IPS DF 4.7 (cell line): Measurements from ENCODE around the gene CD160.
"Not testable (repeated sequence)": the region's sequence is repeated elsewhere in the genome, so short reads cannot be mapped to it uniquely, and the experiment has no call there.

ENCODE experiments used
- DNase-seq: peaks from one replicate; pipeline ENCODE4 v3.0.0-alpha.2; 2013; ENCODE audit warnings: low spot score; ENCODE audit errors: extremely low read depth

Gene CD160, protein sequence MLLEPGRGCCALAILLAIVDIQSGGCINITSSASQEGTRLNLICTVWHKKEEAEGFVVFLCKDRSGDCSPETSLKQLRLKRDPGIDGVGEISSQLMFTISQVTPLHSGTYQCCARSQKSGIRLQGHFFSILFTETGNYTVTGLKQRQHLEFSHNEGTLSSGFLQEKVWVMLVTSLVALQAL

DNA sequence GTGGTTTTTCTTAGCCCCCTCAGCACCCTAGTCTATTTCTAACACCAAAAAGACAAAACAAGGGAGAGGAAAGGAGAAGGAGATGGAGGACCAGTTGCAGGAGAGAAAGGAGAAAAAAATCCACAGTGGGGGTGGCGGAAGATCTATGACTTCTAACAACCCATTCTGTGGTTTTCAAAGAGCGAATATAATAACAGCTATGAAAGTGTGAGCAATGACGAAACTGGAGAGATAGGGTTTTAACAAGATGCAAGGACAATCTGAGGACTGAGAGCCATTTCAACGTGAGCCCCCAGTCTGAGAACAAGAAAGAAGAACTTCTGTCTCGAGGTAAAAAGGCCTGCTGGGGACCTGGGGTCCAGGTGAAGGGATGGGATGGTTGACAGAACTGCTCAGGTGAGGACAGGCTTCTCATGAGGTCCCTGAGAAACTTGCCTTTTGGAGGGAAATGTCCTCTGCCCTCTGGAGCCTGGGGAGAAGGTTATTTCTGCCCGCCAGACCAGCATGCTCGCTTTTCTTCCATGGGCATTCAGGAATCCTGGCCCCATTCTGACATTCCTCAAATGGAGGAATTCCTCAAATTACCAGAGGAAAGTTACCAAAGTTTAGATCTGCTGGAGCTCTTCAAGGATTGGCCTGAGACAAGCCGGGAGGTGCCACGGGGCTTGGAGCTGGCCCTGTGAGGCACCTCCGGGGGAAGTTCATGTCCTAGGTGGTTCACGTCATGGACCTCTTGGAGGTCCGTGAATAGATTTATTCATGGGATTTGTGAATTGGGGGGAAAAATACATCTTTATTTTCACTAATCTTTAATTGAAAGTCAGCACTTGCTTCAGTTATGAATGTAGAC, at the start of gene CD160:
CD160 (plus strand) TSS at position 270 of the 850 bp plus-strand sequence. CDS start 8,829 bp downstream, outside the sequence.
- no peak for DNase-seq

DNA sequence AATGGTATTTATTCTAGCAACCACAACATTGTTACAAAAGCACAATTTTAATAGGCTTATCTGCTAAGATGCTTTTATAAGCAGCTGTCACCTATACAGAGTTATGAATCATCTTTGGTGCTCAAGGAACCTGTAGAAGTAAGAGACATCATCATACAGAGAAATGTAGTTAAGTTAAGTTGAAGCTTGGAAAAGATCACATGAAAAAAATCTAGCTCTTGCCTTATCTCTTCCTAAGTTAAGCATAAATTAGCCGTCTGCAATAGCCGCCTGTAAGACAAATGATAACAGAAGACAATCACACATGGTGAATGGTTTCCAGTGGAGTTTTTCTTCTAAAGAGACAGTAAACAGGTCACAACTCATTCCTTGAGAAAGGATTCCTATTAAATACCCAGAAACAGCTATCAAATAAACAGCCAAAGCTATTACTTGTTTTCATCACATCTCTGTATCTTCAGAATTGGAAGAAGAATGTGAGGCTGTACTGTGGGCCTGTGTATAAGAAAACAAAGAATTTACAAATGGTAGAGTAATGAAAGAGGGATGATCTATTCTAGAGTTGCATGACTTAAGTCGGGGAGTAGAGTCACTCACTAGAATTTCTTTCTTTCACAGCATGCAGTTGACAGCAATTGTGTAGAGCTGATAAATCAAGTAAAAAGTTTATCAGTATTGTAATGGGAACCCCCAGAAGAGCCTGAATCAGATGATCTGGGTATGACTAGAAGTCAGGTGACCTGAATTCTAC, 48.1 kb upstream of the CD160 start:
- not testable (repeated sequence) for DNase-seq

DNA sequence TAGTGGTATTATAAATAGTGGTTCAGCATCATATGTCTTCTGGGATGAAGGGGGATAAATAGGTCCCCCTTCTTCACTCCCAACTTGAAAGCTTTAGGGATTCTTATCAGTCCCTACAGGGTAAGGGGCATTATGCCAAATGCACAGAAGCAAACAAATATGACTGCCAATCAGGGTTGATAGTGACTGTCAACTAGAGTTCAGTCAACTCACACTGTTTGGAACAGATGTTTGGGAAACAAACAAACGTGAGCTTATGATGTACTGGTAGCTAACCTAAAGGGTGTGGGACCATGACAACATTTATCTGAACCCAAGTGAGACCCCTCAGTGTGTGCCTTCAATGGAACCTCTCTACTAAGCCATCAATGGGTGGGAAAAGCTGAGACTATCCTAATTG, 46.1 kb upstream of the CD160 start:
- not testable (repeated sequence) for DNase-seq

DNA sequence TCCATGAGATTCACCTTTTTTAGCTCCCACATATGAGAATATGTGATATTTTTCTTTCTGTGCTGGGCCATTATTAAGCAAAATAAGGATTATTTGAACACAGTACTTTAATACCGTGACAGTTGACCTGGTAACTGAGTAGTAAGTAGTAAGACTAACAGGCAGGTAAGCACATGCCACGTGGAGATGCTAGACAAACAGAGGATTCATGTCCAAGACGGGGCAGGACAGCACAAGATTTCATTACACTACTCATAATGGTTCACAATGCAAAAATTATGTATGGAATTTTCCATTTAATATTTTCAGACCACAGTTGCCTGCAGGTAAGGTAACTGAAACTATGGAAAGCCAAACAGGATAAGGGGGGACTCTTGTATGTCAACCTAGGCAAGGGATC, 34.4 kb upstream of the CD160 start:
- not testable (repeated sequence) for DNase-seq

DNA sequence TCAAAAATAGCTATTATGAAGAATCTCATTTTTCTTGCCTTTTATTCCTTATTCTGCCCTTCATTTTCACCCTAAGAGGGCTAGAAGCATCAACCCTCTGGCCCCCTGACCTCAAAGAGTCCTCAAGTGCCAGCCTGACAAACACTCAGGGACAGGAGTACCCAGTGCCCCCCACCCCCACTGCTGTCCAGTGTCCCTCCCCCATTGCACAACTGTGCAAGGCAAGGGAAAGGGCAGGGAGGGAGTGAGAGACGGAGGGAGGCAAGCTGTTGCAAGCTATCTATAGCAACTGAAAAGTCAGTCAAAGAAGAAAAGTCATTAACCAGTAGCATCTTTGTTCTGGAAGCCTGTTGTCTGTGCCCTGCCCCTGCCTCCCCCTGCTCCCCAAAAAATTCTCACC, 33.2 kb upstream of the CD160 start:
- not testable (repeated sequence) for DNase-seq

DNA sequence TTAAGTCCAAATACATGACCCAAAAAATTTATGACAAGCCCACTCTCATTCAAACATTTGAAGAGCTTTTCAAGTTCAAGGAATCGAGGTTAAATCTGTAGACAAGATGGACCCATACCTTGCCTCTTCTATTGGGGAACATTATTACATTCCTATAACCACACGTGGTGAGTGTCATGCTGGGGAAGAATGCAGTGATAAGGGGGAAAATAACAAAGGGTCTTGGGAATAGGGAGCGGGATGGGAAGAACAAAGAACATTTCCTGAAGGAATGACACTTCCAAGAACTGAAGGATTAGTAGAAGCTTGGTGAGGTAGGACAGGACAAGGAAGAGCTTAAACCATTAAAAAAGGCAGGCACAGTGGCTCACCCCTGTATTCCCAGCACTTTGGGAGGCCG, 31.0 kb upstream of the CD160 start:
- DNase-seq: no peak

DNA sequence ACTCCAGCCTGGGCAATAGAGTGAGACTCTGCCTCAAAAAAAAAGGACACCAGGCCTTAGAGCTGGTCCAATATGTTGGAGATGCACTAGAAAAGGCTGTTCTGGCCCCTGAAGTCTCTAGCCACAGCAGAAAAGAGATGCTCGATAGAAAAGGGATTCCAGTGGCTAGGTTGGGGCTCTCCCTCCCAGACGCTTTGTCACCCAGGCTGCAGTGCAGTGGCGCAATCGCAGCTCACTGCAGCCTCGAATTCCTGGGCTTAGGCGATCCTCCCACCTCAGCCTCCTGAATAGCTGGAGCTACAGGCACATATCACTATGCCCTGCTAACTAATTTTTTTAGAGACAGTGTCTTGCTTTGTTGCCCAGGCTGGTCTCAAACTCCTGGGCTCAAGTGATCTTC, 30.4 kb upstream of the CD160 start:
- DNase-seq: no peak

DNA sequence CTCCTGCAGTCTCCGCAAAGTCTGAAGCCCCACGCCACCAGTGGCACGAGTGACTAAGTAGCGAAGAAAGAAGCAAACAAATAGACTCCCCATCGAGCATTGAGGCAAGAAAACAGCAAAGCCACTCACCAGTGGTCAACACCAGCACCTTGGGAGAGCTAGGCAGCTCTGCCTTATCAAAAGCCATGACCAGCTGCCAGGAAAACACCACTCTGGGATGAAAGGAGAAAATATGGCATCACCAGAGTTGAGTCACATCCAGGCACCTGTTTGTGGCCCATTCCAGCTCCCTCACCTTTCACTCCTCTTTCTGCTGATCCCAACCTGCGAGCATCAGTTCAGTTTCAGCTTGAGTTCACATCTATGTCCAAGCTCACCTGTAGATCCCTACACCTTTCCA, 29.4 kb upstream of the CD160 start:
- DNase-seq: no peak

DNA sequence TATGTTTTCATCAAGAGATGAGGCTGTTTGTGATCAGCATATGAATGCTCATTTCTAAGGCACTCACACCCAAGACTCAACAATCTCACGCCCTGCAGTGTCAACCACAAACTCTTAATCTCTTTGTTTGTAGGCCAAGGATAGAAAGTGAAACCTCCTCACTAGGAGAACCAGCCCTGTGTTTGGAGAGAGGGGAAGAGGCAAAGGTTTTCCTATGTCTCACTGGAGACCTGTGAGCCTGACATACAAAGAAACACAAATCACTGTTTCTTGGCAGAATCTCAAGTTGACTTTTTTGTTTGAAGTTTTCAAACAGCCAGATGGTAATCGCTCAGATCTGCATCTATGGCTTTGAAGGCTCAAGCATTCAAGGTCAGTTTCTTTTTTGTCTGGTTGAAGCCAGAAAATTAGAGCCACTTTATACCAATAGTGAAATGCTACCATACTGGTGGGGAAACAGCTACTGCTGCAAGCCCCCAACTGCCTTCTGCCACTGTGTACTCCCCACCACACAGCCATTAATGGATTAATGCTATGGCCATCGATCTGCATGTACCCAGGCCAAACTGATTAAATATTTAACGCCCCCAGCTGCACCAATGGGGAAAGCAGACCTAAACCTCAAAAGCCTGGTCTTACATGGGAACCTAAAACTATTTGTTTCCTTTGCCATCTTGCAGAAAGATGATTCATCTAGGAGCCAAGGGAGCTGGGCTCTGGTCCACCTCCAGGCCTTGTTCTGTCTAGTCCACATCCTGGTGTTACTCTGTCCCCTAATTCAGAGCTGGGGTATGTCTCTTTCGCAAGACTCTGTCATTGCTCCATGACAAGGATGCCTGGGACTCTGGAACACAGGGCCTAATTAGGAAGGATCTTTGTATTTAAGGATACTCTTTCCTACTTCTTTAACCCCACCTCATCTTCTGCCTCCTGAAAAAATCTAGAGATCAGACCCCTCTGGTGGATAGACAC, 28.4 kb upstream of the CD160 start:
- DNase-seq: no peak

DNA sequence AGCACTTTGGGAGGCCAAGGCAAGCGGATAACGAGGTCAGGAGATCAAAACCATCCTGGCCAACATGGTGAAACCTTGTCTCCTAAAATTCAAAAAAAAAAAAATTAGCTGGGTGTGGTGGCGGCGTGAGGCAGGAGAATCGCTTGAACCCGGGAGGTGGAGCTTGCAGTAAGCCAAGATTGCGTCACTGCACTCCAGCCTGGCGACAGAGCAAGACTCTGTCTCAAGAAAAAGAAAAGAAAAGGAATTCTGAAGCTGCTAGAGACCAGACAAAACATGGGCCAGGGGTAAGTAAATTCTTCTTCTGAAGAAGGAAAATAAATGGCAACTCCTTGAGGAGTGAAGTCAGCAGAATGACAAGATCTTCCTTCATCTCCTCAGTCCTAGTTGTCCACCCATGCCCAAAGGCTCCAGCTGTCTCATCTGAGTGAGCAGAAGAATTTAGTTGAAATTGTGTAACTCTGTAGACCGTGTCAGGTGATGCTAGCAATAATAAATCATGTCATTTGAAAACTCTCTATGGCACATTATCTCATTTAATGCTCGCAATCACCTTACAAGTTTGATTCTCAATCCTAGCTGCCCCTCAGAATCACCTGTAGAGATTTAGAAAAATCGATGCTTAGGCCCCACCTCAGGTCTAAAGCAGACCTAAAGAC, 26.4 kb upstream of the CD160 start:
- DNase-seq: no peak

DNA sequence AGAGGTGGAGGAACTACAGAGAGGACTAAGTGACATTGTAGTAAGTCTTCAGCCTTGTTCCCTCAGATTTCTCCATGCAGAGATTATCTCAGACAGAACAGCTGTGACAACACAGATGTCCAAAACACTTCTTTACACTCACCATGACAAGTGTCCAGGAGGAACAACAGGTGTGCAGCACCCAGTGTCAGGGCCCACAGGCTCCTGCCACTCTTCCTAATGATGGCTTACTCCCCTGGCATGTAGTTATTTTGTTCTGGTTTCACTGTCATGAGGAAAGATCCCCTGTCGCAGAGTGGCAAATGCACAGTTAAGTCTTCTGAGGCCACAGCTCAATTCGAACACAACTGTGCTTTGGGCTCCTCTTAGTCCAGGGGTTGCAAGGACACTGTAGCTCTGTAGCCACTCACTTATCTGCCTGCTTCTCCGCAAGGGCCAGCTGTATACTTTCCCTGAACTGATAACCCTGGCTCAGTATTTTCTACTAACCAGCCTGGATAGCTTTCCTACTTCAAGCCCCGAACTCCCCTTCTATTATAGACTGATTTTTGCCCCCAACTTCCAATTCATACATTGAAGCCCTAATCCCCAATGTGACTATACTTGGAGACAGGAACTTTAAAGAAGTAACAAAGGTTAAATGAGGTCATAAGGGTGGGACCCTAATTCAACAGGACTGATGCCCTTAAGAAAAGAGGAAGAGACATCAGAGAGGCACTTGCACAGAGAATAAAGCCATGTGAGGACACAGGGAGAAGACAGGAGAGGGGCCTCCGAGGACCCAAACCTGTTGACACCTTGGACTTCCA, 23.3 kb upstream of the CD160 start:
- DNase-seq: no peak

DNA sequence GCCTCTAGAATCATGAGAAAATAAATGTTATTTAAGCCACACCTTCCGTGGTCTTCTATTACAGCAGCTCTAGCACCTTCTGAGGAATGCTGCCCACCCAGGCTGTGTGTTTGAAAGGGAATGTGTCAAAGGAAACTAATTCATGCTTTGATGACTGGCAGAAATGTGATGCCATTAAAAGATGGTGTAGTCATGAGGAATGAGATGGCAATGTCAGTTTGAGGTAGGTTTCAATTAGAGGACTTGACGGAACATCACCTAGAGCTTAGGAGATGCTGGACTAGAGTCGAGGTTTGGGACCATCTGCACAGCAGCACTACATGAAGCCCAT, 22.7 kb upstream of the CD160 start:
- DNase-seq: no peak

DNA sequence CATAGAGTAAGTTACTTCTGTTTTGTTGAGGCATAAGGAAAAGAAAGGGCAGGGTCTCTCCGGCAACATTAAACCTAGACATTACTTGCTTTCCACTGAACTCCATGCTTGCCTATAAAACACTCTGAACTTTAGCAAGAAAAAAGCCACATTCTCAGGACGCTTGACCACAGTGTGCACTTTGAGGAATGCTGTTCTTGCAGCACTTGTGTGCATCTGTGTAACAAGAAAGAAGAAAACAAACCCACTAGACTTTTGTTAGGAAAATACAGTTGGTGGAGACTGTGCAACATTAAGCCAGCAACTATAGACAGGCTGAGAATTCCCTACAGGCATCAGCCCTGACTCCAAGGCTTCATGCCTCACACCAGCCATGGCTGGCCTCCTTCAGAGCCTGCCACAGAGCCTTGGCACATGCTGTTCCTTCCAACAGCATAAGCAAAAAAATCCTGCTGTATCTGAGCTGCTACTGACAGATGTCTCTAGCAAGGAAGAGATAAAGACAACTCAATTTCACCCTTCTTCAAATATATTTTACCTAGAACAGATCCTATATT, 17.9 kb upstream of the CD160 start:
- DNase-seq: no peak

DNA sequence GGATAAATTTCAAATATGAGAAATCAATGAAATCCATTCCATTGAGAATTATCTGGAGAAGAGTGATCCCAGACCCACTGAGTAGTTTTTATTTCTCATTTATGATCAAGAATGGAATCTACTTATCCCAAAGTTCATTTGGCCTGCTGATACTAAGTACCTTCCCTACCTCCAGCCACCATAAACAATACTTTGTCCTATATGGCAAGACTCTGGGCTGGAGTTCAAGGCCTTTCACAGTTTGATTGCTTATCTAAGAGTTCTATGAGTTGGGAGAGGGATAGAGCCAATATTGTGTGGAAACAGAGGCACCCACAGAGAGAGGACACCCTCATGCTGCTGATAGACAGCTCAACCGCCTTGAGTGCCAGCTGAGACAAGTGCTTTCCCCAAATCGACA, 17.2 kb upstream of the CD160 start:
- no peak for DNase-seq

DNA sequence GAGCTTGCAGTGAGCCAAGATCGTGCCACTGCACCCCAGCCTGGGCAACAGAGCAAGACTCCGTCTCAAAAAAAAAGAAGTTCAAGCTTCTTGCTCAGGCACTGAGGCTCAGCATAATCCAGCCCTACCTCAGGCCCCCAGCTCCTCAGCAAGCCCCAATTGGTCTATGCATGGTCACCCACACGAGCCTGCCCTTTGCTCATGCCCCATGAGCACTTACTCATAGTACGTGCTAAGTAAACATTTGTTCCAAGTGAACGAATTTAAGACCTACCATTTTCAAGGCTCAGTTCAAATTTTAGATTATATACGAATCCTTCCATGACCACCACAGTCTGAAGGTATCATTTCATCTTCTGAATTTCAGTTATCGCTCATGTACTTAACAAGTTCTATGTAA, 16.5 kb upstream of the CD160 start:
- DNase-seq: no peak

DNA sequence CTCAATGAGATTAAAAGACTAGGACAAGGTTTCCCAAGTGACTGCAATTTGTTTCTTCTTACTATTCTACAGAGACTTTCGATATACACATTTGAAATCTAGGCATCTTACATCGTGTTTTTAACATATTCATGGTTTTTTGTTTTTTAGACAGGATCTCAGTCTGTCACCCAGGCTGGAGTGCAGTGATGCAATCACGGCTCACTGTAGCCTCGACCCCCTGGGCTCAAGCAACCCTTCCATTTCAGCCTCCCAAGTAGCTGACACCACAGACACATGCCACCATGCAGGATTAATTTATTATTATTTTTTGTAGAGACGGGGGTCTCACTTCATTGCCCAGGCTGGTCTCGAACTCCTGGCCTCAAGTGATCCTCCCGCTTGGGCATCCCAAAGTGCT, 13.7 kb upstream of the CD160 start:
- no peak for DNase-seq

DNA sequence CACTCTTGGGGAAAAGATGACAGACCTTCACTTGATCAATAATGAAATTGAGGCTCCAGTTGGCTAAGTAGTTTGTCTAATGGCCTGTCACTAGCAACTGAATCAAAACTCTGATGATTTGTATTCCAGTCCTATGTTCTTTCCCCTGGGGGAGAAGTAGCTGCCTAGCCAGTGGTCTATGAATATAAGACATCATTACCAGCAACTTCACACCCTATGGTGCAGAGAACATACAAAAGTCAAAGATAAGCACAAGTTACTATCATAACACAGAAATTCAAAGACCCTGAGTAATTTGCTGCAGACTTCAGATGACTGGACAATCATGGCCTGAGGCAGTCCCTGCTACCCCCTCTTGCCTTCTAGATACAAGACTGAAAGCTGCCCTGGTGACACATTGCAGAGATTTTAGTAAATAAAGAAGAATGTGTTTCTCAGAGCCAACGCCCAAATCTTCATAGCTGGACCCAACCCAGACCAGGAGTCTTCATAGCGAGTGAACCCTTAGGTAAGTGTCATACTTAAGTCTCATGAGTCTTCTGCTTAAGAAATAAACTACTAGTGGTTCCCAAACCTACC, 13.1 kb upstream of the CD160 start:
- no peak for DNase-seq

DNA sequence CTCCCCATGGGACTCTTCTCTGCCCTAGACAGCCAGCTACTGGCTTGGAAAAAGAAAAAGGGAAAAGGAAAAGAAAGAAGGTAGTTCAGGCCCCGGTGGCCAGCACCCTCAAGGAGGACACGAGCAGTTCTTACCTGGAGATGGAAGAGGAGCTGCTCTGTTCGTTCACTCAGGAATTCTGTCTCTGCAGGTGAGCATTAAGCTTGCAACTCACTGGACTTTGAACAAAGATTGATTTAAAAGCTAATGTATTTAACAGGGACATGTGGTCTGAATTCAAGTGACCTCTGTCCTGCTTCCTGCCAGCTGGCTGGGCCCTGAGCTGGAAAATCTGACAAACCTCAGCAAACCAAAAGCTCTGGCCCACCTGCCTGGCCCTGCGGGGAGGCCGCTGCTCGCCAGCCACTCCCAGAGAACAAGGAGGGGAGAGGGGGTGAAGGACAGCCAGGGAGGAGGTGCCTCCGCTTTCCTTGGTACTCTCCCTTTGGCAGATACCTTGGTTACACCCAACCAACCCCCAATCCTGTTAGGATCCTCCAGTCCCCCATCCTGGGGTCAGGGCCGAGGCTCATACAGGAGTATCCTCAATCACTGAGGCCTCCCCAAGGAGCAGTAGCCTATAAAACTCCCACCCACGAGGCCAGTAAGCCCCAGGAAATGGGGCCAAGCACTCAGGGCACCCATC, 12.0 kb upstream of the CD160 start, which contains the start of gene PDZK1:
PDZK1 (minus strand) TSS at position 186 of the 685 bp plus-strand sequence. CDS start 19,347 bp downstream, outside the sequence.
- no peak for DNase-seq
